ENCODE measurements around the gene REPS1.

GRCh38 chr6:138945354-138945753, 42.7 kb downstream of the REPS1 start:
- TF ChIP-seq, protein P1, sequence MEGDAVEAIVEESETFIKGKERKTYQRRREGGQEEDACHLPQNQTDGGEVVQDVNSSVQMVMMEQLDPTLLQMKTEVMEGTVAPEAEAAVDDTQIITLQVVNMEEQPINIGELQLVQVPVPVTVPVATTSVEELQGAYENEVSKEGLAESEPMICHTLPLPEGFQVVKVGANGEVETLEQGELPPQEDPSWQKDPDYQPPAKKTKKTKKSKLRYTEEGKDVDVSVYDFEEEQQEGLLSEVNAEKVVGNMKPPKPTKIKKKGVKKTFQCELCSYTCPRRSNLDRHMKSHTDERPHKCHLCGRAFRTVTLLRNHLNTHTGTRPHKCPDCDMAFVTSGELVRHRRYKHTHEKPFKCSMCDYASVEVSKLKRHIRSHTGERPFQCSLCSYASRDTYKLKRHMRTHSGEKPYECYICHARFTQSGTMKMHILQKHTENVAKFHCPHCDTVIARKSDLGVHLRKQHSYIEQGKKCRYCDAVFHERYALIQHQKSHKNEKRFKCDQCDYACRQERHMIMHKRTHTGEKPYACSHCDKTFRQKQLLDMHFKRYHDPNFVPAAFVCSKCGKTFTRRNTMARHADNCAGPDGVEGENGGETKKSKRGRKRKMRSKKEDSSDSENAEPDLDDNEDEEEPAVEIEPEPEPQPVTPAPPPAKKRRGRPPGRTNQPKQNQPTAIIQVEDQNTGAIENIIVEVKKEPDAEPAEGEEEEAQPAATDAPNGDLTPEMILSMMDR (IDR thresholded peaks at IDR 0.05), result peak in 1 of 12 donors; percentile 8
- TF ChIP-seq POLR2A (IDR thresholded peaks at IDR 0.05), result no peak
